Muscle of back (tissue), 13 donors: ENCODE data around the gene OCA2. TPM values are rescaled to one million over a fixed set of nuclear protein-coding genes. Genes with fewer than 3 reads are reported as not detected.
"Not testable (repeated sequence)": the region's sequence is repeated elsewhere in the genome, so short reads cannot be mapped to it uniquely, and the experiment has no call there.

Experiments used
- DNase-seq, 3 donors: peaks; one replicate each; pipeline versions ENCODE4 v3.0.0 to v3.0.0-alpha.2; 2013
- long read RNA-seq, 9 donors: transcript quantifications; one replicate each; lab custom pipeline, GENCODE V29; 2026
- polyA plus RNA-seq, 10 donors: library from polyadenylated mRNA; unstranded; fragments of 120-200 nt; gene quantifications; one replicate each; pipeline ENCODE4 v1.2.1, GENCODE V29; 2013; ENCODE audit not compliant: insufficient read length in 10 of 10

OCA2 gene
- polyA plus RNA-seq: 1 to 10 TPM; 1.2 to 3.9 (median 2.4) TPM
- long read RNA-seq, donor 1: 0 reads
- long read RNA-seq, donor 2: 0 reads
- long read RNA-seq, donor 3: 0 reads
- long read RNA-seq, donor 4: 0 reads
- long read RNA-seq, donor 5: 0 reads
- long read RNA-seq, donor 6: 0 reads
- long read RNA-seq, donor 7: 0 reads
- long read RNA-seq, donor 8: 0 reads
- long read RNA-seq, donor 9: 0 reads

DNA sequence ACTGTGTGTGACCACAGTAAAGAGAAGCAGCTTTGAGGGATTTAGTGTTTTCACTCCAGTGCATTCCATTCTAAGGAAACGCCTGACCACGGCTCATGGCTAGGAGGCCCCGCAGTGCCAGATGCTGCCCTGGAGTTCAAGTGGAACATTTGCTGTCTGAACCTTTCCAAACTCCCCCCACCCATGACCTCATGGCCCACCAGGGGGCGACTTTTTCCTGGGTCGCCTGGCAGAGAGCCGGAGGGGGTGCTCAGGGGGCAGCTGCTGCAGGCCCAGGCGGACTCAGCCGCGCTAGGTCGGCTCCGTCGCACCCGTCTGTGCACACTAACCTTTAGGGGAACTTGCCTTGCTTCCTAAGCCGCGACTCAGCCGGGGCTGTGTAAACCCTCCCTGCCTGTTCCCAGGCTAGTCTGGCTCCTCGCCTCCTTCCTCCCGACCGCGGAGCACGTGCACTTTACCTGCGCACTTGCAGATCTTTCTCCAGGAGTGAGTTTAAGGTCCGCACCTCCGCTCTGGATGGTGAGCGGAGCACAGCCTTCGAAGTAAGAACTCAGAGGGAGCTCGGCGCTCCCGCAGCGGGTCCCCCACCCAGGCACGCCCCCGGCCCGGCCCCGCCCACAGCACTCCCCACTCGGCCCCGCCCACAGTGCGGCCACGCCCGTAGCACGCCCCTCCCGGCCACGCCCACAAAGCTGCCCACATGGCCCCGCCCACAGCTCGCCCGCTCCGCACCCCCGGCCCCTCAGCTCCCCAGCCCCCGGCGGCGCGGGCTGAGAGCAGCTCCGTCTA, at the start of gene OCA2:
TSS of gene OCA2 (minus strand) at position 550 of the 789 bp plus-strand sequence. CDS start 17,441 bp downstream, outside the sequence.
- peak in 1 of 3 donors; percentile 65 for DNase-seq

DNA sequence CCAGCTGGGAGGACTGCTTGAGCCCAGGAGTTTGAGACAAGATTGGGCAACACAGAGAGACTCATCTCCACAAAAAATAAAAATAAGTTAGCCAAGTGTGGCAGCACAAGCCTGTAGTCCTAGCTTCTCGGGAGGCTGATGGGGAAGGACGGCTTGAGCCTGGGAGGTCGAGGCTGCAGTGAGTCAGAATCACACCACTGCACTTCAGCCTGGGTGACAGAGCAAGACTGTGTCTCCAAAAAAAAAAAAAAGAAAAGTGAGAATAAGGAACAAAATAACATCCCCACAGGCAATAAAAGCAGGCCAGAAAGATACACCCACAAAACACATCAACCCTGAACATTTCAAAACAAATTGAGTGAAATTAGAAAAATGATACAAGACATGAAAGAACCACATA, 48.7 kb upstream of the OCA2 start:
- no peak for DNase-seq

DNA sequence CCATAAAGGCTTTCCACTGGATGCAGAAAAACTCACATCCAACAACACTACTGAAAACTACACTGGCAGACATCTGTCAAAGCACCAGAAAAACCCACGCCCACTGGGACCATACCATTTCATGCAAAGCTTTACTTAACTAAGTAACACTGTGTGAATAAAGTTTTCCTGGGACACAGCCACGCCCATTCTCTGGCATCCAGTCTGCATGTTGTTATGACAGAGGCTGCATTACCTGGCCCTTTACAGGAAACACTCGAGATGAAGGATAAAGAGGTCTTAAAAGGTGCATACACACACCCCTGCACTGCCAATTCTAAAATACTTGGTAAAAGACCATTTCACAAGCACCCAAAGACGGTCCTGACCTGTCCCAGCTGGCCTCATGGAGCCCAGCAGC, 46.3 kb upstream of the OCA2 start:
- DNase-seq: not testable (repeated sequence)

DNA sequence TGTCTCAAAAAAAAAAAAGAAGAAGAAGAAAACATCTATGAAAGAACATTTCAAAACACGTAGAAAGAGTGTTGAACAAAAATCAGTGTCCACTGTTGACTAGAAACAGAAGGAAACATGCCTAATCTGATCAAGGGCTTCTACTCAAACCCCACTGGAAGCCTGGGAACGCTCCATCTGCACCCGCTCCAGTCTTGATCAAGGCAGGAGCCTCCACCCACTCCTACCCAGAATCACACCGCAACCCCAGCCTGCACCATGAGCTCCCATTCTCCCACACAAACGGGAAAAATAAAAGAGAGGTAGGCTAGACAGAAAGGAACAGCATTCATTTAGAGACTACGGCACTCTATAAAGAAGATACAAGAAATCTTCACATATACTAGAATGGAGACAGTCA, 40.9 kb upstream of the OCA2 start:
- no peak for DNase-seq

DNA sequence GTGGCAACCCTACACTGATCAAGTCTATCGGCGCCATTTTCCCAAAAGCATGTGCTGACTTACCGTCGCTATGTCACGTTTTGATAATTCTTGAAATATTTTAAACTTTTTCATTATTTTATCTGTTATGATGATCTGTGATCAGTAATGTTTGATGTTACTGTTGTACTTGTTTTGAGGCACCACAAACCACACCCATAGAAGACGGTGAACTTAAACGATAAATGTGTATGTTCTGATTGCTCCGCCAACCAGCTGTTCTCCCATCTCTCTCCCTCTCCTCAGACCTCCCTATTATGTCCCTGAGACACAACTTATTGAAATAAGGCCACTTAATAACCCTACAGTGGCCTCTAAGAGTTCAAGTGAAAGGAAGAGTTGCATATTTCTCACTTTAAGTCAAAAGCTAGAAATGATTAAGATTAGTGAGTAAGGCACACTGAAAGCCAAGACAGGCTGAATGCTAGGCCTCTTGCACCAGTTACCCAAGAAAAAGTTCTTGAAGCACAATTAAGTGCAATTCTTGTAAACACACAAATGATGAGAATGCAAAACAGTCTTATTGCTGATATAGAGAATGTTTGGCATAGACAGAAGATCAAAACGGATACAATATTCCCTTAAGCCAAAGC, 38.4 kb upstream of the OCA2 start:
- DNase-seq: not testable (repeated sequence)

DNA sequence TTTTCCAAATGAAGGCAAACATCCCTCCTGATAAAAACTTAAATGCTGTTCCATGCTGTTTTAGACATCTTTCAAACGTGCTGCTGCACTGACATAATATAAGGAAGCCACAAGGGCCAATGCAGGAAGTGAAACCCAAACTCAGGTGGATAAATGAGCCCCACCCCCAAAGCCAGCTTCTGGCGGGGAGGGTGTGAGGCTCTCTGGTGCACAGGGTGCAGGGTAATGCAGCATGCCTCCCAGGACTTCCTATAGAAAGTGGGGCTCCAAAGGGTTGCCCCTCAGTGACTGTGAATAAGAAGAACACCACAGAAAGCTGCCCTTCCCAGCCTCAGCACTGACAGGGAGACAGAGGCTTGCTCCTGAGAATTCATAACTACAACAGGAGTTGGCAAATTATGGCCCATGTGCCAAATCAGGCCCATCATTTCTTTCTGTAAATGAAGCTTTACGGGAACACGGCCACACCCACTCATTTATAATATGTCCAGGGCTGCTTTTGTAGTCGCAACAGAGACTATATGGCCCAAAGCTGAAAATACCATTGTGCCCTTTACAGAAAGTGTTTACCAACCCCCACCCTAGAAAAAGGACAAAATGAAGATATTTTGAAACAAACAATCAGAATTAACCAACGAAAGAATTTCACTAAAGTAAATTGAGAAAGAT, 37.3 kb upstream of the OCA2 start:
- DNase-seq: not testable (repeated sequence)

DNA sequence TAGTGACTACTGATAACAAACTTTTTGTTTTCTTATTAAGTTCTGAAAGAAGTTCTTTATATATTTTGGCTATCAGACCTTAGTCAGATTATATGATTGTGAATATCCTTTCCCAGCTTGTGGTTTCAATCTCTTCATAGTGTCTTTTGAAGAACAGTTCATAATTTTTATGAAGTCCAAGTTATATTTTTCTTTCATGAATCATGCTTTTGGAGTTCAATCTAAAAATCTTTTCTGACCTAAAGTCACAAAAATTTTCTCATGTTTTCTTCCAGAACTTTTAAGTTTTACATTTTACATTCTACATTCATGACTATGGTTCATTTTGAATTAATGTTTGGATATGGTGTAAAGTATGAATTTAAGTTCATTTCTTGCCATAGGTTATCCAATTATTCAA, 34.2 kb upstream of the OCA2 start:
- DNase-seq: peak in 1 of 3 donors; percentile 12

DNA sequence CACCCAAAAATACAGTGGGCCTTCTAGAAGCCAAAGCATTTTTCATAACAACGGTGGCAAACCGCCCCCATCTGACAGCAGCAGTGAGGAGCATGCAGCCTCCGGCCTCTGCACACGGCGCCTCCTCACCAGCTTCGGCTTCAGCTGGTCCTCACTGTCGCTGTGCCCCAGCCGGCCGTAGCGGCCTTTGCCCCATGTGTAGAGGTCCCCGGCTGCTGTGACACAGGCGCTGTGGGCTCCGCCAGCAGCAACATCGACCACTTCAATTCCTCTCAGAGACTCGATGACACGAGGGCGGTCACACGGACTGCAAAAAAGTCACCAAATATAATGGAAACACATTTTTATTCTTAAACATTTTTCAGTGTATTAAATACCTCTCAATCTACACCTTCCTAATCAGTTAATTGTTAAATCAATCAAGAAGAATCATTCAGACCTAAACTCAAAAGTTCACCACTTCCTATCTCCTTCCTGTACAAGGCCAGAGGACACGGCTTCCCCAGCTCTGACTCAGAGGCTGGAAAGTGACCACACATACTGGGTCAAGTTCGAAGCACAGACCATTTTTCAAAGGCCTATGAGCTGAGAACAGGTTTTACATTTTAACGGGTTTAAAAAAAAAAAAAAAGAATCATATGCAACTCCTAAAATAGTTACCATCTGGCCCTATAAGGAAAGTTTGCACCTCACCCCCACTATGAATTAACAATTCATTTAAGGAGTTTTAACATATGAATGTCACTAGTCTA, 33.6 kb upstream of the OCA2 start:
- DNase-seq: no peak

DNA sequence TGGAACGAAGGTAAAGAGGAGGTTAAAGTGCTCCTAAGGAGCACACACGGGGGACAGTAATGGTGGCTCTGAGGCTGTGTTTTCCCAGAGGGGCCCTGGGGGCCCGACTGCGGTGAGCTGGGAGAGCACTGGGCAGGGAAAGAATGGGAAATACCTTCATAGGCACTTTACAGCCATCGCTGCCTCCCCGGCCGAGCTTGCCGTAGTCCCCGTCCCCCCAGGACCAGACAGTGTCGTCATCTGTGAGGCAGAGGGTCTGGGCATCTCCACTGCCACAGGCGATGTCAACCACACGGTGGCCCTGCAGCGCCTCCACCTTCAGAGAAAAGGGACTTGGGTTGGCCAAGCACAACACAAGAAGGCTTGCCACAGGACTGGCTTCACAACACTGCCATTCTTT, 32.8 kb upstream of the OCA2 start:
- no peak for DNase-seq

DNA sequence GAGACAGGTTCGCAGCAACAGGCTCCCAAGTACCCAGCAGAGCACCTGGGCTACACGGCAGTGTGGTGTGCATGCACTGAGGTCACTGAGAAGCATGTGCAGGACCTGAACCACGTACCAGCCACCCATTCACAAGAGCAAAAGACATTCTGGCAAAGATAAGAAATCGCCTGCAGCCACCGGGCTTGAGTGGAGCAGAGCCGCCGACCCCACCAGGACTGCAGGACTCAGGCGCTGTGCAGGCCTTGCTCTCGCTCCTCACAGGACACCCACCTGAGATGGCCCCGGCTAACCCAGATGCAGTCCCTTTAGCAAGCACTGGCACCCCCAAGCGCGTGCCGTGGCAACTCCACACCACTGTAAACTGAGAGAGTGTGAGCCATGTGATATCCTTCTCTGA, 32.3 kb upstream of the OCA2 start:
- no peak for DNase-seq

DNA sequence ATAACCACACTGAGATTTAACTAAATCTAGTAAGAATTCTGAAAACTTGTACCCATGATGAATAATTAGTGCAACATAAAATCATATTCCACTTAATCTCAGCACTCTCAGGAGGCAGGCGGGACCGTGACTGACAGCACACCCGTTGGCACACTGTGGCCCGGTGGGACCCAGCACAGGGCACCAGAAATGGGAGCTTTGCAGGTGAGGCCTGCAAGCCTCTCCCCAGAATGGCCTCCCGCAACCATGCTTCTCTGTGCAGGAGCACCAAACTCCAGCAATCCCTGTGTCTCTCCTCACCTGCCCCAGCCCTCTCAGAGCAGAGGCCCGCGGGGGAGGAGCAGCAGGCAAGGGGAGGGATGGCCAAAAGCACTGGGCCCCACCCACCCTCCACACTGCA, 31.5 kb upstream of the OCA2 start:
- no peak for DNase-seq

DNA sequence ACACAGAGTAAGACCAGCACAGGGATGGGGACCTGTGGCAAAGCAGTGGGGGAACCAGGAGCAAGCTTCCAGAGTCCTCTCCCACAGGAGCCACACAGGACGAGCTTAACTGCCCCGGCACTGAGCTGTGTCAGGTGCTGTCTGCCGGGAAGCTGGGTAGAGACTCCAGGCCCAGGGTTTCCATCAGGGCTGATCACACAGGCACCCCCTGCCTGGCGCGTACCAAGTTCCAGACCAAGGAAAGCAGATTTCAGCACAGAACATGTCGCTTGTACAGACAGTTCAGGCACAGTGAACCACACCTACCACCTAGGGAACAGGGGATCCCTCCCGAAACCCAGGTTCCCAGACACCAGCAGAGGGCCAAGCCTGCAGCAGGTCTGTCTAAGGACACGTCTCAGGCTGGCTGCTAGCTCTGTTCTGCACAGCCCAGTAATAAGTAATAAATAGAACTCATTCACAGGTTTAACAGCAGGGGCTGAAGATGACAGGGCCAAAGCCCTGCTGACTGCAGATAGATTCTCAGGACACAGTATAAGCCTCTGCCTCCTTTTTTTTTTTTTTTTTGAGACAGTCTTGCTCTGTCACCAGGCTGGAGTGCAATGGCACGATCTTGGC, 30.2 kb upstream of the OCA2 start:
- no peak for DNase-seq

DNA sequence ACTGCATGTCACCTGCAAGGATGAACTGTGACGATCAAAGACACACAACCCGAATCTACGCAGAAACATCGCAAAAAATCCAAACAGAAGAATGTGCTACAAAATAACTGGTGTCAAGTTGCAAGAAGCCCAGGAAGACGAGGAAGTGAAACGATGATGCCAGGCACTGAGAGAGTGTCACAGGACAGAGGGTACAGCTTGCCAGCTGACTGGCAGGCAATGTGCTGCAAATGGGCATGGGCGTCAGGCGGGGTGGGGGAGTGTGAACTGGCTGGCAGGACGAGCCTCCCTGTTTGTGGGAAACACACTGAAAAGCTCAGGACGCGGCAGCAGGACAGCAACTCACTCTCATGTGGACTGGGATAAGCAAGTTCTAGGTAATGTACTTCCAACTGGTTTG, 28.9 kb upstream of the OCA2 start:
- no peak for DNase-seq

DNA sequence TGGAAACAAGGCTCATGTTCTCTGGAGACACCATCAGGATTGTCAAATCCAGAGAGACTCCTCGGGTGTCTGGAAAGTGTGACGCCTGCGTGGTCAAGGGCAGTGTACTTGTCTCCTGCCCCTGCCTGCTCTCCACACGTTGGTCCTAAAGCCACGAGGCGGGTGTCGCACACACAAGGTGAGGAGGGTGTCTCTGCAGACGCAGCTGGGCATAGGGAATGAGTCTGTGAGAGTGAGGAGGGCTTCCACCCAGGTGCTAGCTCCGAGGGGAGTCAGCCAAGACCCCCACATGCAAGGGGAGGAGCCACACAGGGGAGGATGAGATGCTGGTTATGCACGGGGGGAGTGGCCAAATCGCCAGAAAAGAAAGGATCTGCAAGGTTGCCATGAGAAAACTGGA, 27.9 kb upstream of the OCA2 start:
- no peak for DNase-seq

DNA sequence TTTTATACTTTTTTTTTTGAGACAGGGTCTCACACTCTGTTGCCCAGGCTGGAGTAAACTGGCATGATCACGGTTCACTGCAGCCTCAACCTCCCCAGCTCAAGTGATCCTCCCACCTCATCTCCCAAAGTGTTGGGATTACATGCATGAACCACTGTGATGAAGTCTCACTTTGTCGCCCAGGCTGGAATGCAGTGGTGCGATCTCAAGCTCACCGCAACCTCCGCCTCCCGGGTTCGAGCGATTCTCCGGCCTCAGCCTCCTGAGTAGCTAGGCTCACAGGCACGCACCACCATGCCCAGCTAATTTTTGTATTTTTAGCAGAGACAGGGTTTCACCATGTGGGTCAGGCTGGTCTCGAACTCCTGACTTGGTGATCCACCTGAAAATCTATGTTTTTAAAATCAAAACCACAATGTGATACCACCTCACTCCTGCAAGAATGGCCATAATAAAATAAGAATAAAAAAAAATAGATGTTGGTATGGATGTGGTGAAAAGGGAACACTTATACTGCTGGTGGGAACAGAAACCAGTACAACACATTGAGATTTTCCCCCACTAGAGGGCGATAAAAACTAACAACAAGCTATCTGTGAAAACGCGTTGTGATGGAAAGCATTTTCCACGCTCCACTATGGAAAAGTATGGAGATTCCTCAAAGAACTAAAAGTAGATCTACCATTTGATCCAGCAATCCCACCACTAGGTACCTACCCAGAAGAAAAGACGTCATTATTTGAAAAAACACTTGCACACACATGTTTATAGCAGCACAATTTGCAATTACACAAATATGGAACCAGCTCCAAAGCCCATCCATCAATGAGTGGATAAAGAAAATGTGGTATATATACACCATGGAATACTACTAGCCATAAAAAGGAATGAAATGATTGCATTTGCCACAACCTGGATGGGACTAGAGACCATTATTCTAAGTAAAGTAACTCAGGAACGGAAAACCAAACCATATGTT, 26.8 kb upstream of the OCA2 start:
- peak; percentile 34 to 75 (median 65) for DNase-seq

DNA sequence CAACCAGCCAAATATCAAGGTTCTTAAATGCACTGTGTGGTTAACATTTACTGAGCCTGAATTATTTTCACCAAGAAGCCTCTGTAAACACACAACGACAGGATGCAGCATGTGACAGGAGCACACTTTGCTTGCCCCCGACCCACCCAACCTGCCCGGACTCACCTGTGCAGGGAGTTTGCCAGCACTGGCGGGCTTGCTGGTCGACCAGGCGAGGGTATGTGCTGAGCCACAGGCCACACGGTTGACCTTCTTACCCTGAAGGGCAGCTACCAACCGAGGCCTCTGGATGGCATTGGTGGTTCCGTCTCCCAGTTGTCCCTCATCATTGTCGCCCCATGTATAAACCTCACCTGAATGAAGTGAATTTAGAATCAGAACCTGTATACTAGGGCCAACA, 25.7 kb upstream of the OCA2 start:
- no peak for DNase-seq

DNA sequence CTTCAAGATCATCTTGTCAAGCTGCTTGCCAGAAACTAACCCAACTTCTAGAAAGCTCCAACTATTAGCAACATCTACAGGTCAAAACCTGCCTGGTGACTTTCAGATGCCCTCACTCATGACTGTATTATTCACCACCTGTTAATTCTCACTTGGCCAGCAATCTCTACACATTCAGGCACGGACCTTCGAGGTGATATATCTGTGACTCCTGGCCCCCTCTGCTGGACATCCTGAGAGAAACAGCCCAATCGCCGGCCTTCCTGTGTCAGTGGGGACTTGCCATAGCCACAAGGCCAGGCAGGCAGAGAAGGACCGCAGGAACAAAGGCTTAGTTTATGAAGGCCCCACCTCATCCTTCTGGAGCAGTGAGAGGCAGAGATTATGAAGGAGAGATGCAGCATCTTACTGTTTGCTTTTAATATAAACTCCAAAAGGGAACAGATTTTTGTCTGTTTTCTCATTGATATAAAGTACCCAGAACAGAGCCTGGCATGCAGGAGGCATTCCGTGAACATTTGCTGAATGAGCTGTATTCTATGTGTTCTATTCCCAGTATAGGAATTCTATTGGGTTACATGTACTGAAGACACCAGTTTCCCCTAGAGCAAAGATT, 24.4 kb upstream of the OCA2 start:
- DNase-seq: peak; percentile 52 to 78 (median 63)

DNA sequence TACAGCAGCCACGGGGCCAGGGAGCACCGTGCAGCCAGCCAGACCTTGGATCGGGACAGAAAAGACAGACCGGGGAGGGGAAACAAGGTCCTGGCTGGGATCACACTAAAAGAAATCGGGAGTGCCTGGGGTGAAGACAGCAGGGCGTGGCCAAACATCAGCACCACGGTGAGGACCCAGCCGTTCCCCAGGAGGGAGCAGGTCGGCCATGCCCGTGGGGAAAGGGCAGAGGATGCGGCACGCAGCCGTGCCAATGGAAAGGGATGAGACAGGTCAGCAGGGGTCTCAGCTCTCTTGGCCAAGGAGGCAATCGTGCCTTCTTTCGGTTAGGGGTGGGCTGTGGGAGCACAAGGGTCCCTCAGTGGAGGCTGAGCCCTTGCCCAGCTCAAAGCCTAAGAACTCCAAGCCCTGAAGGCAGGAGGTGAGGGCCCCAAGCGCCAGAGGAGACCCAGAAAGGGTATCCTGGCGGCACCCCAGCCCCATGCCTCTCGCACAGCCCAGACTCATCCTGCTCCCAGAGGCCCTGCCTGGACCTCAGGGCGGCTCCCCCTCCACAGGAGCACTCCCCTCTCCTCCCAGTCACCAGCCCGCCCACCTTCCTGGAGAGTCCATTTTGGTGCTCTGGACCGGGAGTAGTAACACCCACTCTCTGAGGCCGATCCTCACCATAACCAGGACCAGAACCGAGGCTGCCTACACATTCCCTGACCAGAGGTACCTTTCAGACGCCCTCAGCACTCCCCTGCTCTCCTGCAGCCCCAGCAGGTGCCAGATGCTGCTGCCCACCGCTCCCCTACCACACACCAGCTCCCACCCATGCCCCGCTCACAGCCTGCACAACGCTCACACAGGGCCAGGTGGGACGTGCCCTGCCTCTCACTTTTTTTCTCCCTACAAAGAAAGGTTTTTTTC, 23.2 kb upstream of the OCA2 start:
- DNase-seq: no peak
